Measurements from ENCODE around the gene FASLG.
"Not testable (repeated sequence)": the region's sequence is repeated elsewhere in the genome, so short reads cannot be mapped to it uniquely, and the experiment has no call there.

FASLG gene, protein sequence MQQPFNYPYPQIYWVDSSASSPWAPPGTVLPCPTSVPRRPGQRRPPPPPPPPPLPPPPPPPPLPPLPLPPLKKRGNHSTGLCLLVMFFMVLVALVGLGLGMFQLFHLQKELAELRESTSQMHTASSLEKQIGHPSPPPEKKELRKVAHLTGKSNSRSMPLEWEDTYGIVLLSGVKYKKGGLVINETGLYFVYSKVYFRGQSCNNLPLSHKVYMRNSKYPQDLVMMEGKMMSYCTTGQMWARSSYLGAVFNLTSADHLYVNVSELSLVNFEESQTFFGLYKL

DNA sequence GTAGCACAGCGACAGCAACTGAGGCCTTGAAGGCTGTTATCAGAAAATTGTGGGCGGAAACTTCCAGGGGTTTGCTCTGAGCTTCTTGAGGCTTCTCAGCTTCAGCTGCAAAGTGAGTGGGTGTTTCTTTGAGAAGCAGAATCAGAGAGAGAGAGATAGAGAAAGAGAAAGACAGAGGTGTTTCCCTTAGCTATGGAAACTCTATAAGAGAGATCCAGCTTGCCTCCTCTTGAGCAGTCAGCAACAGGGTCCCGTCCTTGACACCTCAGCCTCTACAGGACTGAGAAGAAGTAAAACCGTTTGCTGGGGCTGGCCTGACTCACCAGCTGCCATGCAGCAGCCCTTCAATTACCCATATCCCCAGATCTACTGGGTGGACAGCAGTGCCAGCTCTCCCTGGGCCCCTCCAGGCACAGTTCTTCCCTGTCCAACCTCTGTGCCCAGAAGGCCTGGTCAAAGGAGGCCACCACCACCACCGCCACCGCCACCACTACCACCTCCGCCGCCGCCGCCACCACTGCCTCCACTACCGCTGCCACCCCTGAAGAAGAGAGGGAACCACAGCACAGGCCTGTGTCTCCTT is at the start of gene FASLG:
Gene FASLG, plus strand, starts transcription at position 233 of the 583 bp plus-strand sequence. Its CDS starts 99 bp downstream, at position 332.
- peak within 1 kb of the TSS; percentile 96 for H3K4me3 Mint-ChIP-seq
- peaks cover 76% of the 10 kb centered on the region for H3K4me1 Mint-ChIP-seq
- H3K27ac Mint-ChIP-seq, result peak within 1 kb of the TSS; percentile 91
- H3K27me3 Mint-ChIP-seq, result no peaks in the 10 kb centered on the region
- H3K36me3 Mint-ChIP-seq, result peaks cover 23% of the 10 kb centered on the region
- H3K9me3 Mint-ChIP-seq, result no peaks in the 10 kb centered on the region

DNA sequence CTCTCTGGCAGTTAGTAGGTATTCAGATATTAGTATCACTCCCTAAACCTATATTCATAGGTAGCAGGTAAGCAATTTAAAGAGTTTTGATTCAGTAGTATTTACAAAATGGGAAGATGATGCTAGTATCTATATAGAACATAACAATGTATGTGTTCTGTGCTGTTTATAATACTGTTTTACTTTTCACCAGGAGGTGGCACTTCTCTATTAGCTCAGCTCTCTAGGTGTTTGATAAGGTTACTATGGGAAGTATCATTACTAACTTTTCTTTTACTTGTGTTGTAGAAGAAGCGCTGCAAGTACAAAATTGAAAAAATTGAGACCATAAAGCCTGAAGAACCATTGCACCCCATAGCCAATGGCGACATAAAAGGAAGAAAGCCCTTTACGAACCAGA is 49.4 kb upstream of the FASLG start:
- H3K27me3 Mint-ChIP-seq, result no peaks in the 10 kb centered on the region
- peaks cover 21% of the 10 kb centered on the region for H3K36me3 Mint-ChIP-seq
- no peak overlapping the region for H3K4me3 Mint-ChIP-seq
- H3K4me1 Mint-ChIP-seq, result peaks cover 28% of the 10 kb centered on the region
- H3K9me3 Mint-ChIP-seq, result no peaks in the 10 kb centered on the region
- H3K27ac Mint-ChIP-seq, result no peak overlapping the region

GRCh38 chr1:172612478-172612877 is 46.4 kb upstream of the FASLG start:
- Mint-ChIP-seq H3K9me3 (no peaks in the 10 kb centered on the region), H3K27ac (no peak overlapping the region), H3K4me3 (no peak overlapping the region), H3K27me3 (no peaks in the 10 kb centered on the region), H3K36me3 (peaks cover 19% of the 10 kb centered on the region), H3K4me1 (peaks cover 11% of the 10 kb centered on the region)

DNA sequence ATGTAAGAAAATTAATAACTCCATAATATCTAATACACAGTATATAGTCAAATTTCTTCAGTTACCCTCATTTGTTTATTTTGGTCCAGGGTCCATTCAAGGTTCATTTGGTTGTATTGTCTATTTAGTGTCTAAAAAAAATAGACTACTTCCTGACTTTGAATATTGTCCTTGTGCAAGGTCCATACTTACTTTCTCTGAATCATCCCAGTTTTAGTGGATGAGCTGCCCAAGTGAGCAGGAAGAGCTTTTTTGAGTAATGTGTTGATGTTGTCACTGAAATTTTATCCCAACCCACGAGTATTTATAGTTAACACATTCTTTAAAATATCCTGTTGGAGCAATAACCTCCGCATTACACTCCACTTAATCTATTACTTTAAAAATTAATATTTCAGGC is 45.6 kb upstream of the FASLG start:
- no peaks in the 10 kb centered on the region for H3K27me3 Mint-ChIP-seq
- H3K9me3 Mint-ChIP-seq, result no peaks in the 10 kb centered on the region
- H3K4me3 Mint-ChIP-seq, result no peak overlapping the region
- peaks cover 11% of the 10 kb centered on the region for H3K4me1 Mint-ChIP-seq
- peaks cover 21% of the 10 kb centered on the region for H3K36me3 Mint-ChIP-seq
- no peak overlapping the region for H3K27ac Mint-ChIP-seq

- Mint-ChIP-seq H3K4me3 (no peak overlapping the region), H3K27ac (no peak overlapping the region), H3K36me3 (peaks cover 15% of the 10 kb centered on the region), H3K9me3 (peaks cover 6% of the 10 kb centered on the region), H3K4me1 (no peaks in the 10 kb centered on the region), H3K27me3 (no peaks in the 10 kb centered on the region)
Measured at GRCh38 chr1:172616195-172616594, 42.7 kb upstream of the FASLG start.

- H3K27ac Mint-ChIP-seq, result no peak overlapping the region
- H3K36me3 Mint-ChIP-seq, result peaks cover 15% of the 10 kb centered on the region
- H3K9me3 Mint-ChIP-seq, result peaks cover 6% of the 10 kb centered on the region
- no peaks in the 10 kb centered on the region for H3K27me3 Mint-ChIP-seq
- no peak overlapping the region for H3K4me3 Mint-ChIP-seq
- H3K4me1 Mint-ChIP-seq, result no peaks in the 10 kb centered on the region
Measured at GRCh38 chr1:172616636-172617035, 42.3 kb upstream of the FASLG start.

- not testable (repeated sequence) for H3K27me3 Mint-ChIP-seq, H3K4me3 Mint-ChIP-seq, H3K27ac Mint-ChIP-seq, H3K4me1 Mint-ChIP-seq, H3K9me3 Mint-ChIP-seq
- peaks cover 18% of the 10 kb centered on the region for H3K36me3 Mint-ChIP-seq
Measured at GRCh38 chr1:172620603-172621002, 38.3 kb upstream of the FASLG start.

GRCh38 chr1:172622541-172622940 is 36.4 kb upstream of the FASLG start:
- Mint-ChIP-seq H3K9me3 (peaks cover 6% of the 10 kb centered on the region), H3K27ac (no peak overlapping the region), H3K4me1 (peaks cover 14% of the 10 kb centered on the region), H3K36me3 (peaks cover 18% of the 10 kb centered on the region), H3K4me3 (no peak overlapping the region), H3K27me3 (no peaks in the 10 kb centered on the region)

GRCh38 chr1:172623748-172624147 is 35.2 kb upstream of the FASLG start:
- Mint-ChIP-seq H3K27me3 (no peaks in the 10 kb centered on the region), H3K4me3 (no peak overlapping the region), H3K27ac (peak overlapping the region; percentile 20), H3K4me1 (peaks cover 26% of the 10 kb centered on the region), H3K36me3 (peaks cover 14% of the 10 kb centered on the region), H3K9me3 (peaks cover 6% of the 10 kb centered on the region)

GRCh38 chr1:172626845-172627244 is 32.1 kb upstream of the FASLG start:
- Mint-ChIP-seq H3K4me3 (no peak overlapping the region), H3K36me3 (peaks cover 4% of the 10 kb centered on the region), H3K9me3 (no peaks in the 10 kb centered on the region), H3K27ac (no peak overlapping the region), H3K4me1 (peaks cover 51% of the 10 kb centered on the region), H3K27me3 (no peaks in the 10 kb centered on the region)

- Mint-ChIP-seq H3K4me1 (peaks cover 58% of the 10 kb centered on the region), H3K27me3 (no peaks in the 10 kb centered on the region), H3K36me3 (no peaks in the 10 kb centered on the region), H3K27ac (peak overlapping the region; percentile 53), H3K9me3 (no peaks in the 10 kb centered on the region), H3K4me3 (peak overlapping the region; percentile 36)
Measured at GRCh38 chr1:172627702-172628101, 31.2 kb upstream of the FASLG start.

DNA sequence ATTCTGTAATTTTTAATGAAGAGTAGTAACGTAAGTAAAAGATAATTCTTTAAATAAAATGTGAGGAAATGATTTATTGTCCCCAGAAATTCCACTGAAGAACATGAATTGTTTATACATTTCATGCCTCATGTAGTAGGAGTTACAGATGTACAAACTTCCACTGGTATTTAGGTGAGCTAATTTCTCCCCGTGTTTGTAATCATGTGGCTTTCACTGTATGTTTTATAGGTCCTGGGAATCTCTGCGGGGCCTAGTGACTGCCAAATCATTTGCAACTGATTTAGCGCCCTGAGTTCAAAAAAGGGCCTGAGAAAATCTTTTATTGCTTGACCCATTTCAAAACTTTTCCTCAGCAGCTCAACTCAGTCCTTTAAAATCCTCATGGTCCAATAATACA is 30.5 kb upstream of the FASLG start:
- Mint-ChIP-seq H3K4me3 (no peak overlapping the region), H3K27me3 (no peaks in the 10 kb centered on the region), H3K27ac (peak overlapping the region; percentile 51), H3K4me1 (peaks cover 58% of the 10 kb centered on the region), H3K36me3 (no peaks in the 10 kb centered on the region), H3K9me3 (no peaks in the 10 kb centered on the region)

GRCh38 chr1:172629170-172629569 is 29.7 kb upstream of the FASLG start:
- no peak overlapping the region for H3K27ac Mint-ChIP-seq
- H3K4me3 Mint-ChIP-seq, result no peak overlapping the region
- peaks cover 58% of the 10 kb centered on the region for H3K4me1 Mint-ChIP-seq
- H3K9me3 Mint-ChIP-seq, result no peaks in the 10 kb centered on the region
- H3K27me3 Mint-ChIP-seq, result no peaks in the 10 kb centered on the region
- no peaks in the 10 kb centered on the region for H3K36me3 Mint-ChIP-seq

DNA sequence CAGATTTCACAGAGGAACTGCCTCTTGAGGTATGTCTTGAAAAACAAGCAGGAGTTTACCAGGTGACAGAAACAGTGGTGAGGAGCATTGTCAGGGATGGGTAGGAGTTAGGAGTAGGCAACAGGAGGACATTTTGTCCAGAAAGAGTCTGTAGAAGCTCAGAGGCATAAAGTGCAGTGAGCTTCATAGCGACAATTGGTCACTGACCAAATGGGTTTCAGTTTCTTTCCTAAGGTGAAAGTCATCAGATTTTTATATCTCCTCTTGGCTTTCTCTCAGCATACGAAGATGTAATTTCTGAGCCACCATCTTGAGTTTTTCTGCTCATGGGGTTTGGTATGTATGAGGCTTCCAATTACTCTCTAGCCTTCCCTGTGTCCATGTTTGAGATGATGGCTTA is 29.3 kb upstream of the FASLG start:
- no peaks in the 10 kb centered on the region for H3K27me3 Mint-ChIP-seq
- no peak overlapping the region for H3K4me3 Mint-ChIP-seq
- H3K4me1 Mint-ChIP-seq, result peaks cover 58% of the 10 kb centered on the region
- H3K9me3 Mint-ChIP-seq, result no peaks in the 10 kb centered on the region
- no peaks in the 10 kb centered on the region for H3K36me3 Mint-ChIP-seq
- no peak overlapping the region for H3K27ac Mint-ChIP-seq

- H3K9me3 Mint-ChIP-seq, result no peaks in the 10 kb centered on the region
- no peak overlapping the region for H3K4me3 Mint-ChIP-seq
- H3K36me3 Mint-ChIP-seq, result no peaks in the 10 kb centered on the region
- no peak overlapping the region for H3K27ac Mint-ChIP-seq
- H3K27me3 Mint-ChIP-seq, result no peaks in the 10 kb centered on the region
- H3K4me1 Mint-ChIP-seq, result peaks cover 58% of the 10 kb centered on the region
Measured at GRCh38 chr1:172630056-172630818, 28.7 kb upstream of the FASLG start.

GRCh38 chr1:172630868-172631267 is 28.0 kb upstream of the FASLG start:
- Mint-ChIP-seq H3K4me1 (peaks cover 58% of the 10 kb centered on the region), H3K9me3 (no peaks in the 10 kb centered on the region), H3K27me3 (no peaks in the 10 kb centered on the region), H3K27ac (no peak overlapping the region), H3K4me3 (no peak overlapping the region), H3K36me3 (no peaks in the 10 kb centered on the region)
